NCI-H446 (cell line): ENCODE data around the gene SLC9A3.

Experiments used
- DNase-seq, 2 experiments: peaks; one replicate each; lab custom pipeline; 2025; lab: John Stamatoyannopoulos, UW

Gene SLC9A3

GRCh38 chr5:442335-443238 is 81.7 kb downstream of the SLC9A3 start, which contains the start of gene EXOC3:
Gene EXOC3, plus strand, starts transcription at chr5:443176. Its CDS starts 3,030 bp downstream, at chr5:446206.
- DNase-seq: peak; percentile 40 to 91

GRCh38 chr5:441996-442334 is 82.3 kb downstream of the SLC9A3 start:
- no peak for DNase-seq

GRCh38 chr5:440401-441201 is 83.6 kb downstream of the SLC9A3 start:
- no peak for DNase-seq

GRCh38 chr5:439636-440035 is 84.6 kb downstream of the SLC9A3 start:
- no peak for DNase-seq

GRCh38 chr5:439181-439580 is 85.1 kb downstream of the SLC9A3 start:
- DNase-seq: no peak

GRCh38 chr5:438481-438981 is 85.7 kb downstream of the SLC9A3 start:
- no peak for DNase-seq

GRCh38 chr5:437281-437771 is 86.9 kb downstream of the SLC9A3 start:
- no peak for DNase-seq

- DNase-seq: no peak
Measured at GRCh38 chr5:436641-436975, 87.6 kb downstream of the SLC9A3 start.

- DNase-seq: peak in 1 of 2 experiments; percentile 44
Measured at GRCh38 chr5:435961-436640, 88.1 kb downstream of the SLC9A3 start.

GRCh38 chr5:435156-435790 is 89.0 kb downstream of the SLC9A3 start:
- no peak for DNase-seq

GRCh38 chr5:434443-435146 is 89.7 kb downstream of the SLC9A3 start:
- no peak for DNase-seq

- DNase-seq: no peak
Measured at GRCh38 chr5:433836-434235, 90.4 kb downstream of the SLC9A3 start.

GRCh38 chr5:432928-433791 is 91.1 kb downstream of the SLC9A3 start:
- DNase-seq: no peak

- DNase-seq: no peak
Measured at GRCh38 chr5:432201-432927, 91.9 kb downstream of the SLC9A3 start.

- DNase-seq: no peak
Measured at GRCh38 chr5:431711-432050, 92.6 kb downstream of the SLC9A3 start.

- peak; percentile 18 to 71 for DNase-seq
Measured at GRCh38 chr5:431001-431710, 93.1 kb downstream of the SLC9A3 start.

- no peak for DNase-seq
Measured at GRCh38 chr5:430214-430925, 93.9 kb downstream of the SLC9A3 start.
